Endothelial cell of umbilical vein (primary cell): Measurements from ENCODE around the gene FUT6. TPM values are rescaled to one million over a fixed set of nuclear protein-coding genes. Genes with fewer than 3 reads are reported as not detected.

Experiments used
- BruUV-seq: library from RNA; stranded (reverse); fragments of 400-500 nt; replicated peaks from 2 replicates; lab custom pipeline; 2021; lab: Mats Ljungman, UMichigan
- CTCF ChIA-PET: fragments of 300-600, 350-600 bp; sonication (Branson Sonifier 250); formaldehyde crosslinking; loops from one replicate; lab custom pipeline; 2021; ENCODE audit warnings: antibody characterized with exemption, inconsistent platforms; lab: Charles Lee
- POLR2A ChIA-PET: fragments of 300-600, 350-600 bp; sonication (Branson Sonifier 250); formaldehyde crosslinking; loops from one replicate; lab custom pipeline; 2021; ENCODE audit warnings: antibody characterized with exemption, inconsistent platforms; lab: Charles Lee
- DNase-seq: peaks from one replicate; pipeline ENCODE4 v3.0.0-alpha.2; 2011; ENCODE audit warnings: low read depth, low spot score
- FAIRE-seq: peaks from 2 replicates; lab custom pipeline; 2011; peaks lifted over from hg19 to GRCh38; lab: Jason Lieb, UNC
- H2AFZ ChIP-seq: 2 replicates; pipeline ENCODE4 v1.6.0; 2012; ENCODE audit warnings: low read depth, low read length, control low read depth, inconsistent platforms
- H3K27ac ChIP-seq: 2 replicates; pipeline ENCODE4 v1.5.1; 2011; ENCODE audit warnings: low read depth, mild to moderate bottlenecking, control low read depth, low read length, moderate library complexity; ENCODE audit not compliant: insufficient read depth
- H3K27me3 ChIP-seq, 2 experiments: 2 replicates each; pipeline versions ENCODE4 v1.6.0 to v1.6.1; 2011; ENCODE audit warnings: low read length in 2 of 2, mixed read lengths in 1 of 2; ENCODE audit not compliant: control insufficient read depth in 2 of 2, insufficient read depth in 2 of 2
- H3K36me3 ChIP-seq, 2 experiments: 2 replicates in 1 of 2; 3 replicates in 1 of 2; pipeline ENCODE4 v1.5.1; 2011; ENCODE audit warnings: low read length in 2 of 2, mild to moderate bottlenecking in 1 of 2, moderate library complexity in 1 of 2; ENCODE audit not compliant: control insufficient read depth in 2 of 2, insufficient read depth in 2 of 2; ENCODE audit errors: extremely low read depth in 1 of 2
- H3K4me1 ChIP-seq: 3 replicates; pipeline ENCODE4 v1.5.1; 2011; ENCODE audit warnings: mild to moderate bottlenecking, low read length; ENCODE audit not compliant: control insufficient read depth, insufficient read depth; ENCODE audit errors: extremely low read depth
- H3K4me2 ChIP-seq: 2 replicates; pipeline ENCODE4 v1.6.1; 2011; ENCODE audit warnings: low read length, control low read depth, mixed read lengths; ENCODE audit not compliant: insufficient read depth
- H3K4me3 ChIP-seq, 3 experiments: fragments of 200-600 bp in 1 of 3; sonication (generic), shearing (Covaris generic) in 1 of 3; replicated peaks in 1 of 3; 2 replicates each; pipeline ENCODE4 v1.5.1; 2011 to 2016; ENCODE audit warnings: control low read depth in 3 of 3, low read length in 3 of 3, mild to moderate bottlenecking in 2 of 3, inconsistent platforms in 1 of 3, low read depth in 1 of 3, moderate library complexity in 1 of 3; ENCODE audit not compliant: insufficient read depth in 1 of 3
- H3K79me2 ChIP-seq: 2 replicates; pipeline ENCODE4 v1.6.0; 2012; ENCODE audit warnings: low read length, inconsistent platforms; ENCODE audit not compliant: control insufficient read depth, insufficient read depth
- H3K9ac ChIP-seq: replicated peaks from 2 replicates; pipeline ENCODE3; 2011; ENCODE audit warnings: low read length, control low read depth; ENCODE audit not compliant: insufficient read depth; ENCODE audit errors: extremely low read depth
- H3K9me1 ChIP-seq: replicated peaks from 3 replicates; pipeline ENCODE4 v1.6.0; 2011; ENCODE audit warnings: mild to moderate bottlenecking, low read length; ENCODE audit not compliant: control insufficient read depth, insufficient read depth; ENCODE audit errors: extremely low read depth
- H3K9me3 ChIP-seq: replicated peaks from 2 replicates; pipeline ENCODE4 v1.5.1; 2012; ENCODE audit warnings: low read length, inconsistent platforms; ENCODE audit not compliant: control insufficient read depth, insufficient read depth
- H4K20me1 ChIP-seq: replicated peaks from 2 replicates; pipeline ENCODE3; 2011; ENCODE audit warnings: mild to moderate bottlenecking, low read length; ENCODE audit not compliant: control insufficient read depth, insufficient read depth; ENCODE audit errors: extremely low read depth
- EZH2 ChIP-seq: IDR thresholded peaks from 2 replicates; pipeline ENCODE4 v1.6.1; 2012; ENCODE audit warnings: borderline replicate concordance, low read depth, mild to moderate bottlenecking, moderate library complexity, low read length, inconsistent platforms; ENCODE audit not compliant: severe bottlenecking
- FOS ChIP-seq: IDR thresholded peaks from 2 replicates; pipeline ENCODE4 v1.6.1; 2011; ENCODE audit warnings: mild to moderate bottlenecking, low read length, moderate library complexity, borderline replicate concordance; ENCODE audit not compliant: insufficient read depth
- GATA2 ChIP-seq: IDR thresholded peaks from 2 replicates; pipeline ENCODE4 v1.7.0; 2011; ENCODE audit warnings: low read depth, mild to moderate bottlenecking, moderate library complexity, mixed read lengths, low read length; ENCODE audit not compliant: insufficient read length, insufficient read depth
- JUN ChIP-seq: IDR thresholded peaks from 2 replicates; pipeline ENCODE4 v1.6.1; 2011; ENCODE audit warnings: borderline replicate concordance, low read depth; ENCODE audit not compliant: insufficient read length, insufficient read depth
- MYC ChIP-seq: IDR thresholded peaks from one replicate; pipeline ENCODE4 v1.6.1; 2011; ENCODE audit warnings: mild to moderate bottlenecking, low read depth, low read length
- POLR2A ChIP-seq: IDR thresholded peaks from 2 replicates; pipeline ENCODE4 v1.6.1; 2012; ENCODE audit warnings: low read depth, mild to moderate bottlenecking, control low read depth, low read length
- POLR2AphosphoS5 ChIP-seq: IDR thresholded peaks from 2 replicates; pipeline ENCODE4 v1.6.1; 2012; ENCODE audit warnings: low read depth, mild to moderate bottlenecking, control low read depth, low read length, moderate library complexity; ENCODE audit not compliant: insufficient read depth
- dilution Hi-C: fragments of 300-500 bp; cut with MboI; formaldehyde crosslinking; loops from one replicate; pipeline ENCODE4 v1.15.0; 2019; ENCODE audit warnings: low sequenced_read_pairs; ENCODE audit not compliant: extremely low pct_ligation_motif_present
- intact Hi-C: fragments of 100-400 bp; cut with micrococcal nuclease; formaldehyde crosslinking; loops from one replicate; pipeline ENCODE4 v1.10.0; 2022
- polyA plus RNA-seq, 4 experiments: library from polyadenylated mRNA; depleted of rRNA in 3 of 4; stranded (reverse) in 3 of 4; unstranded in 1 of 4; fragments of >200 nt; gene quantifications; 2 replicates each; pipeline versions ENCODE4 v1.2.1 to v1.2.3, GENCODE V29; 2011 to 2012; ENCODE audit warnings: missing spikeins in 1 of 4
- total RNA-seq: library from RNA; stranded (reverse); gene quantifications from 2 replicates; pipeline ENCODE4 v1.2.3, GENCODE V29; 2021
- TF ChIP-seq, protein P1 (sequence below): IDR thresholded peaks from 2 replicates; pipeline ENCODE4 v1.6.1; 2011; ENCODE audit not compliant: insufficient read depth, insufficient read length
- TF ChIP-seq, protein P2 (sequence below), 2 donors: IDR thresholded peaks; 1 replicate in 1 of 2; 2 replicates in 1 of 2; pipeline ENCODE4 v1.5.1; 2011; ENCODE audit warnings: low read length in 2 of 2, mild to moderate bottlenecking in 2 of 2, moderate library complexity in 2 of 2, control low read depth in 1 of 2, inconsistent platforms in 1 of 2, low read depth in 1 of 2; ENCODE audit not compliant: insufficient read depth in 1 of 2; ENCODE audit errors: extremely low read depth in 1 of 2

Gene FUT6
- total and polyA plus RNA-seq, 2 donors (not counting 3 experiments of a cell fraction or from before 2014, with no cell fraction given), result not detected

DNA sequence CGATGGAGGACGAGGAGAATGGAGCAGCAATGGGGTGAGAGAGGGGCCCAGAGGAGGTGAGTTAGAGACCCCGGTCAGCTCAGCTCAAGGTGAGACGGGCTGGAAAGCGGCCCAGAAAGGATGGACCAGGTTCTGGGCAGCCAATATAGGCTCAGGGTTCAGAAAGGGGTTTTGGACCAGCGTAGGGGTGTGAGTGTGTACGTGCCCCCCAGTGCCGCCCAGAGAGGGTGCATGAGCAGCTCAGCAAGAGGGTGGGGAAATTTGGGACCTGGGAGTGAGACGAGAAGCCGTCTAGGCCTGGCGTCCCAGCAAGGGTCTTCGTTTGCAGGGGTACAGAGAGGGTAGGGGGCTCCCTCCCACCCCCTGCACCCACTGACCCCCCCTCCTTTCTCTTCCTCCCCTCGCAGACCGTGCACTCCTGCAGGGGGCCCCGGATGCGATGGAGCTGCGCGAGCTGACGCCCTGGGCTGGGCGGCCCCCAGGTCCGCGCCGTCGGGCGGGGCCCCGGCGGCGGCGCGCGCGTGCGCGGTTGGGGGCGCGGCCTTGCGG lies 12.1 kb downstream of the FUT6 start:
- Histone ChIP-seq H3K4me2 (no peak overlapping the region), H3K79me2 (no peaks in the 10 kb centered on the region), H3K36me3 (no peaks in the 10 kb centered on the region), H3K4me1 (peaks cover 7% of the 10 kb centered on the region), H3K9me1 (no peaks in the 10 kb centered on the region), H3K9me3 (no peaks in the 10 kb centered on the region), H2AFZ (peak overlapping the region; percentile 70), H3K9ac (no peak overlapping the region), H3K27me3 (peaks cover 0 to 3% of the 10 kb centered on the region in 2 experiments), H3K4me3 (peak overlapping the region in 1 of 3 experiments; percentile 13), H3K27ac (no peak overlapping the region), H4K20me1 (no peaks in the 10 kb centered on the region)
- no peak for FAIRE-seq
- CTCF ChIA-PET, result interaction anchor here (0.6 to 3.1 kb wide), 6 partner anchors 19 to 152 kb away, joined by 3 to 42 read pairs (median 4); partner anchors contain the start of genes DUS3L and NRTN
- dilution Hi-C loops (no loop called here), intact Hi-C loops (no loop called here)
- DNase-seq, result no peak
- TF ChIP-seq FOS, result no peak
- TF ChIP-seq POLR2AphosphoS5, result no peak
- TF ChIP-seq JUN, result no peak
- TF ChIP-seq, protein P1, sequence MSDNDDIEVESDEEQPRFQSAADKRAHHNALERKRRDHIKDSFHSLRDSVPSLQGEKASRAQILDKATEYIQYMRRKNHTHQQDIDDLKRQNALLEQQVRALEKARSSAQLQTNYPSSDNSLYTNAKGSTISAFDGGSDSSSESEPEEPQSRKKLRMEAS, result no peak
- no peak for TF ChIP-seq GATA2
- no peak for TF ChIP-seq EZH2
- no peak for TF ChIP-seq POLR2A
- TF ChIP-seq, protein P2, sequence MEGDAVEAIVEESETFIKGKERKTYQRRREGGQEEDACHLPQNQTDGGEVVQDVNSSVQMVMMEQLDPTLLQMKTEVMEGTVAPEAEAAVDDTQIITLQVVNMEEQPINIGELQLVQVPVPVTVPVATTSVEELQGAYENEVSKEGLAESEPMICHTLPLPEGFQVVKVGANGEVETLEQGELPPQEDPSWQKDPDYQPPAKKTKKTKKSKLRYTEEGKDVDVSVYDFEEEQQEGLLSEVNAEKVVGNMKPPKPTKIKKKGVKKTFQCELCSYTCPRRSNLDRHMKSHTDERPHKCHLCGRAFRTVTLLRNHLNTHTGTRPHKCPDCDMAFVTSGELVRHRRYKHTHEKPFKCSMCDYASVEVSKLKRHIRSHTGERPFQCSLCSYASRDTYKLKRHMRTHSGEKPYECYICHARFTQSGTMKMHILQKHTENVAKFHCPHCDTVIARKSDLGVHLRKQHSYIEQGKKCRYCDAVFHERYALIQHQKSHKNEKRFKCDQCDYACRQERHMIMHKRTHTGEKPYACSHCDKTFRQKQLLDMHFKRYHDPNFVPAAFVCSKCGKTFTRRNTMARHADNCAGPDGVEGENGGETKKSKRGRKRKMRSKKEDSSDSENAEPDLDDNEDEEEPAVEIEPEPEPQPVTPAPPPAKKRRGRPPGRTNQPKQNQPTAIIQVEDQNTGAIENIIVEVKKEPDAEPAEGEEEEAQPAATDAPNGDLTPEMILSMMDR (IDR thresholded peaks at IDR 0.05; ENCODE audit: extremely low read depth in 1 of 2, insufficient read depth in 1 of 2, low read depth in 1 of 2, low read length in 2 of 2), result no peak
- TF ChIP-seq MYC, result no peak
- POLR2A ChIA-PET, result interaction anchor here (0.5 to 3.2 kb wide), 4 partner anchors 23 to 137 kb away, joined by 3 to 14 read pairs (median 8); partner anchors contain the start of genes NDUFA11 and VMAC
- no TSS peak for BruUV-seq
